Aorta (tissue), 5 donors: ENCODE data around the gene TMEM156. TPM values are rescaled to one million over a fixed set of nuclear protein-coding genes. Genes with fewer than 3 reads are reported as not detected.
"Not testable (repeated sequence)": the region's sequence is repeated elsewhere in the genome, so short reads cannot be mapped to it uniquely, and the experiment has no call there.

ENCODE experiments used
- ATAC-seq: fragments of 200-7000 bp; cut with Tn5 transposase; one replicate; pipeline ENCODE4 v1.9.1; 2022; ENCODE audit warnings: moderate library complexity; ENCODE audit not compliant: low FRiP score
- DNase-seq, 2 donors: peaks; one replicate each; pipeline ENCODE4 v3.0.0-alpha.2; 2020
- H3K27ac ChIP-seq, 2 donors: one replicate each; pipeline ENCODE4 v1.5.1; 2013; ENCODE audit warnings: low read length in 2 of 2, mild to moderate bottlenecking in 2 of 2, moderate library complexity in 2 of 2, control low read depth in 1 of 2, inconsistent platforms in 1 of 2, low read depth in 1 of 2
- H3K27me3 ChIP-seq, 2 donors: one replicate each; pipeline ENCODE4 v1.6.1; 2013; ENCODE audit warnings: control low read depth in 1 of 2, low read length in 1 of 2, mild to moderate bottlenecking in 1 of 2, moderate library complexity in 1 of 2; ENCODE audit not compliant: insufficient read depth in 2 of 2, control insufficient read depth in 1 of 2
- H3K36me3 ChIP-seq, 2 donors: one replicate each; pipeline ENCODE4 v1.6.1; 2013; ENCODE audit warnings: control low read depth in 1 of 2, low read length in 1 of 2, mild to moderate bottlenecking in 1 of 2; ENCODE audit not compliant: insufficient read depth in 2 of 2, control insufficient read depth in 1 of 2
- H3K4me1 ChIP-seq, 2 donors: one replicate each; pipeline ENCODE4 v1.6.1; 2013; ENCODE audit warnings: low read length in 2 of 2, control low read depth in 1 of 2, mild to moderate bottlenecking in 1 of 2, moderate library complexity in 1 of 2; ENCODE audit not compliant: insufficient read depth in 2 of 2, control insufficient read depth in 1 of 2
- H3K4me3 ChIP-seq, 2 donors: one replicate each; pipeline ENCODE4 v1.5.1; 2013; ENCODE audit warnings: low read length in 2 of 2, control low read depth in 1 of 2, mild to moderate bottlenecking in 1 of 2
- H3K9me3 ChIP-seq: one replicate; pipeline ENCODE4 v1.6.1; 2013; ENCODE audit warnings: mild to moderate bottlenecking, low read length; ENCODE audit not compliant: control insufficient read depth
- WGBS, 2 donors: extraction: QIAGEN DNeasy Blood & Tissue Kit; methylation state at CpG; one replicate each; pipeline ENCODE4 v1.1.7; 2013; 5-methylcytosine and 5-hydroxymethylcytosine counted together
- intact Hi-C, 2 donors: fragments of 100-400 bp; cut with DNase I; formaldehyde crosslinking; loops; one replicate each; pipeline versions ENCODE4 v1.14.2 to v1.15.0; 2022
- polyA plus RNA-seq, 2 donors: library from polyadenylated mRNA; stranded (reverse); fragments of 200-250 nt; gene quantifications; one replicate each; pipeline ENCODE4 v1.2.3, GENCODE V29; 2013
- total RNA-seq, 2 donors: library from RNA; stranded (reverse); fragmentation: NEBNext Ultra II Directional; extraction: Animal tissue kit (Norgen Biotek cat#: 25700); gene quantifications; one replicate each; pipeline ENCODE4 v1.2.1, GENCODE V29; 2021
- donor health status: healthy with polysubstance abuse.
- donor health status: Bipolar disorder and iron deficiency.
- donor health status: DM: no; HTN: no; CAD: no.
- donor health status: DM: no; HTN: no; CAD: no.
- donor health status: DM: yes; HTN: yes; CAD: no.

TMEM156 gene
- total and polyA plus RNA-seq, 4 donors, result 0.05 to 0.52 (median 0.27) TPM

DNA sequence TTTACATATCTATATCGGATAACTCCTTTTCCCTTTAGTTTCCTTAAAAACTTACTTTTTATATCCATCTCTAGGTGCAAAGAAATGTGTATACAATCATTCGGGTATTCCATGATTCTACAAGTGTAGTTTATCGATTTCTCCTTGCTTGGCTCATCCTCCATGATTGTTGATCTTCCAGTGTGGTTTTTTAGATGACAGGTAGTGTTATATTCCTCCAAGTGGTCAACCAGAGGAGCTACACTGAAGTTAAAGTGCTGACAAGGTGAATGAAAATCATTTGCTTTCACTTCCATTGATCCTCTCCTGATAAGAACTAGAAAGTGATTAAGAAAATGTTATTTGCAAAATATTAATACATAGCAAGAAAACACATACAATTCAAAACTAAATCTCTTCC lies 38.5 kb downstream of the TMEM156 start:
- Histone ChIP-seq H3K9me3 (no peaks in the 10 kb centered on the region), H3K4me1 (peaks cover 0 to 2% of the 10 kb centered on the region in 2 donors), H3K36me3 (no peaks in the 10 kb centered on the region), H3K27me3 (no peaks in the 10 kb centered on the region), H3K27ac (no peak overlapping the region), H3K4me3 (no peak overlapping the region)
- ATAC-seq (no peak), DNase-seq (no peak)
- intact Hi-C loops, result no loop called here
- WGBS, 2 donors, result 90 to 91% methylated on average over 3 of the region's 3 CpGs

DNA sequence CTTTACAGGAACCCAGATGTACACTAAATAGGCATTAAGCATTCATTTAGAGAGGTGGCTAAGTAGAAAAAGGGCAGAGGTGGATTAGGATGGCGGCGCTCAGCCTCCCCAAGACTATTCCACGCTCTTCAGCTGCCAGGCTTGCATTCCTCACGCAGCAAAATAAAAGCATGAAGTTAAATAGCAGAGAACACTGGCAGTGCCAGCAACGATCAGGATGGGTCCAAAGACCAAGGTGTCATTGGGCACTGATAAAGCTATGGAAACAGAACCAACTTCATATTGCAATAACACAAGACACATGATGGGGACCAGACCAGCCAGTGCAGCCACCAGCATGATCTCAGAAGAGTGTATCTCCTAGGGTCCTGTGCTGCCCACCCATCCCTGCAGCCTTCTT lies 42.0 kb downstream of the TMEM156 start:
- H3K4me1 ChIP-seq, result peaks cover 0 to 2% of the 10 kb centered on the region in 2 donors
- H3K27ac ChIP-seq, result no peak overlapping the region
- no peaks in the 10 kb centered on the region for H3K36me3 ChIP-seq
- H3K27me3 ChIP-seq, result no peaks in the 10 kb centered on the region
- no peak for DNase-seq
- no peak for ATAC-seq
- no peaks in the 10 kb centered on the region for H3K9me3 ChIP-seq
- no peak overlapping the region for H3K4me3 ChIP-seq
- intact Hi-C loops, result no loop called here
- WGBS, 2 donors, result 72 to 93% methylated on average over 5 of the region's 5 CpGs

DNA sequence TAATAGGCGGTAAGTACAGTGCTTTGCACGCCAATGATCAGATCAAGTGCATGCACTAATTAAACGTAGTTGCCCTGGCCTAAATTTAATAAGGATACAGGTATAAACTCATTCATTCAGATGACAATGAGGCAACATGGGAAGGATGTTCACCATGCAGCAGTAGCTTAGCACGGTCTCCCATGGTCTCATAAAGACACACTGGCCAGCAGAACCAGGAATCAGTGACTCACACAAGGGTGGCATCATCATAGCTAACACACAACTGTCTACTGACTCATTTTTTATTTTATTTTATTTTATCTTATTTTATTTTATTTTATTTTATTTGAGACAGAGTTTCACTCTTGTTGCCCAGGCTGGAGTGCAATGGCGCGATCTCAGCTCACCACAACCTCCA lies 42.7 kb downstream of the TMEM156 start:
- intact Hi-C loops, result no loop called here
- 92 to 93% methylated on average over 6 of the region's 6 CpGs for WGBS, 2 donors
- Histone ChIP-seq H3K9me3 (no peaks in the 10 kb centered on the region), H3K4me3 (no peak overlapping the region), H3K36me3 (no peaks in the 10 kb centered on the region), H3K4me1 (peaks cover 0 to 2% of the 10 kb centered on the region in 2 donors), H3K27me3 (no peaks in the 10 kb centered on the region), H3K27ac (no peak overlapping the region)
- no peak for DNase-seq
- ATAC-seq, result no peak

- ATAC-seq, H3K27ac ChIP-seq, H3K4me1 ChIP-seq, H3K36me3 ChIP-seq, H3K27me3 ChIP-seq, H3K4me3 ChIP-seq, H3K9me3 ChIP-seq, intact Hi-C loops, DNase-seq: not testable (repeated sequence)
- WGBS, 2 donors, result 77 to 88% methylated on average over 8 to 9 of the region's 9 CpGs
These were observed 43.9 kb downstream of the TMEM156 start for GRCh38 chr4:38988353-38988752.

DNA sequence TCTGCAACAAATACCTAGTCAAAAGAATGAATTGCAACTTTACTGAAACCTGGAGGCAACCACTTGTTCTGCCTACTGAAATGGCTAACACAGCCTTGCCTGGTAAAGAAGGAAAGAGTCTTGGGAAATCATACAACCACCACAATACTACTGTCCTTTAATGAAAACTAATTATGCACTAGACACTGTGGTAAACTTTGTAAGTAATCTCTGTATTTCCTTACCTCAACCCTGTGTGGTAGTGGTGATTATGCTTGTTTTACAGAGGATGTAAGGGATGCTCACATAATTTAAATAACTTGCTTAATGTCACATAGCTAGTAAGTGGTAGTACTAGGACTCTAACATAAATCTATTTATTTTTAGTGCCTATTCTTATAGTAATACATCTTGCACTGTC lies 44.7 kb downstream of the TMEM156 start:
- peaks cover 0 to 2% of the 10 kb centered on the region in 2 donors for H3K4me1 ChIP-seq
- DNase-seq (no peak), ATAC-seq (no peak)
- H3K27ac ChIP-seq, result no peak overlapping the region
- no peaks in the 10 kb centered on the region for H3K27me3 ChIP-seq
- H3K36me3 ChIP-seq, result no peaks in the 10 kb centered on the region
- intact Hi-C loops, result no loop called here
- H3K4me3 ChIP-seq, result no peak overlapping the region
- no peaks in the 10 kb centered on the region for H3K9me3 ChIP-seq

DNA sequence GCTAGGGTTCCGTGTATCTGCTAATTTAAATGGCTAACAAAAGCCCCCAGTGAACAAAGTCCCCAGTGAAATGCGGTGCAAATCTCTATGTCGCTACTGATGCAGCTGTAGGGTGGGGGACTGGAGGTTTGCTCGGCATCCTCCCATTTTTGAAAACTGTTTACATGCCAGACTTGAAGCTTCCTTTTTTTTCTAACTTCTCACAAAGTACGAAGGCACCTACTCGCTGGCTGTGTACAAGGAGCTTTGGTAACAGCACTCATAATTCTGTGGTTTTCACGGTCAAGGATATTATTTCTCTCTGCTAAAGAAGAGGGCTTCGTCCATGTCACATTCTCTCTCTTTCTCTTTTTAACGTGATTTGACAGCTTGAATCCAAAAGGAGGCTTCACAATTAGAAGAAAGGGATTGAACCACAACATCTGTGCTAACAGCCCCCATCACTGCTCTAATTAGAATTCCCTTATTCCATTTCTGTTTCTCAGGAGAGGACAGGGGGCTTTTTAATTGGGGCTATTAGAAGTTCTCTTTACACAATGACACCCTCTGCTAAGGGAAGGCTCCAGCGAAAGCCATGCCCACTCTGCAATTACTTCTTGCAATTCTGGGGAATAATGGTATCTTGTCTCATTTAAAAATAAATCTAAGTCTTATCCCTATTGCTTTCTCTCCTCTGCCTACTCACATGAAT lies 46.7 kb downstream of the TMEM156 start:
- Histone ChIP-seq H3K9me3 (no peaks in the 10 kb centered on the region), H3K27me3 (no peaks in the 10 kb centered on the region), H3K4me3 (no peak overlapping the region), H3K4me1 (peaks cover 0 to 2% of the 10 kb centered on the region in 2 donors), H3K36me3 (no peaks in the 10 kb centered on the region), H3K27ac (no peak overlapping the region)
- WGBS, 2 donors, result 70 to 73% methylated on average over 10 of the region's 10 CpGs
- ATAC-seq (no peak), DNase-seq (no peak)
- intact Hi-C loops, result no loop called here

- Histone ChIP-seq H3K4me3 (no peak overlapping the region), H3K9me3 (no peaks in the 10 kb centered on the region), H3K4me1 (no peaks in the 10 kb centered on the region), H3K27me3 (no peaks in the 10 kb centered on the region), H3K27ac (no peak overlapping the region), H3K36me3 (no peaks in the 10 kb centered on the region)
- DNase-seq (no peak), ATAC-seq (no peak)
- intact Hi-C loops, result no loop called here
- WGBS, 2 donors, result 55 to 61% methylated on average over 12 of the region's 12 CpGs
These were observed 48.2 kb downstream of the TMEM156 start for GRCh38 chr4:38983787-38984598.

GRCh38 chr4:38983291-38983690 lies 48.9 kb downstream of the TMEM156 start:
- DNase-seq, result no peak
- Histone ChIP-seq H3K36me3 (no peaks in the 10 kb centered on the region), H3K9me3 (no peaks in the 10 kb centered on the region), H3K4me1 (no peaks in the 10 kb centered on the region), H3K27ac (no peak overlapping the region), H3K27me3 (no peaks in the 10 kb centered on the region), H3K4me3 (no peak overlapping the region)
- no peak for ATAC-seq
- intact Hi-C loops, result no loop called here
- WGBS, 2 donors, result 85 to 86% methylated on average over 6 of the region's 6 CpGs
